ENCODE results near the gene LIMA1.

- no peak for TF ChIP-seq CTCF (IDR thresholded peaks at IDR 0.05)
- no peak for TF ChIP-seq POLR2AphosphoS5 (IDR thresholded peaks at IDR 0.05)
These were observed 4.0 kb upstream of the LIMA1 start for GRCh38 chr12:50287271-50287670.
